ENCODE data around the gene HTR3A.

- TF ChIP-seq CTCF (IDR thresholded peaks at IDR 0.05), result no peak
- TF ChIP-seq POLR2A (IDR thresholded peaks at IDR 0.05), result no peak
Measured at GRCh38 chr11:113952070-113952469, 22.8 kb upstream of the HTR3A start.
